Ishikawa (cell line): ENCODE data around the gene GALNTL6.

Experiments
- CEBPB ChIP-seq: IDR thresholded peaks from 2 replicates; pipeline ENCODE4 v1.6.1; 2012
- EP300 ChIP-seq: IDR thresholded peaks from 2 replicates; pipeline ENCODE4 v1.6.1; 2012; ENCODE audit warnings: borderline replicate concordance
- NFIC ChIP-seq: IDR thresholded peaks from 2 replicates; pipeline ENCODE4 v1.6.1; 2012
- RAD21 ChIP-seq: IDR thresholded peaks from 2 replicates; pipeline ENCODE4 v1.6.1; 2012; ENCODE audit warnings: low read depth
- TAF1 ChIP-seq: IDR thresholded peaks from 2 replicates; pipeline ENCODE4 v1.6.1; 2012; ENCODE audit warnings: low read depth, mild to moderate bottlenecking
- TEAD4 ChIP-seq: IDR thresholded peaks from 2 replicates; pipeline ENCODE4 v1.6.1; 2012
- TF ChIP-seq, protein P1 (sequence below): IDR thresholded peaks from 2 replicates; pipeline ENCODE4 v1.6.1; 2012
- TF ChIP-seq, protein P2 (sequence below): IDR thresholded peaks from 2 replicates; pipeline ENCODE4 v1.6.1; 2012; ENCODE audit warnings: low read depth, mild to moderate bottlenecking
- TF ChIP-seq, protein P3 (sequence below): IDR thresholded peaks from 2 replicates; pipeline ENCODE4 v1.6.1; 2012

DNA sequence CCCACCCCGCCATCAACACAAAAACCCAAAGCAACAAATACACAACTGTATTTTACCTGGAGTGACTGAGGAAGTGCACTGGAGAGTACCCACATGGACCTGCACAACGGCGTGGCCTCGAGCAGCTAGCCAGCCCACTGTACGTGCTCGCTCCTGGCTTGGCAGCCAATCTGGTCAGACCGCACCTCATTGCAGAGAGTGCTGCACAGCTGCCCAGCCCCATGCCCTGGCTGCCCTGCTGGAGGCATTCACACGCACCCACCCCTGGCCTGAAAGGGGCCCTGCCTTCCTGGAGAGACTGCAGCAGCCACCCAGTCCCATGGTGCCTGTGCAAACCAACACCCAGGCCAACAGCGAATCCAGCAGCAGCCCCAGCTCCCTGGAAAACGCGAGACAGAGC lies 116.3 kb downstream of the GALNTL6 start:
- TF ChIP-seq TAF1 (no peak), EP300 (no peak), TEAD4 (no peak), NFIC (no peak), RAD21 (no peak), CEBPB (no peak)
- TF ChIP-seq, protein P1, sequence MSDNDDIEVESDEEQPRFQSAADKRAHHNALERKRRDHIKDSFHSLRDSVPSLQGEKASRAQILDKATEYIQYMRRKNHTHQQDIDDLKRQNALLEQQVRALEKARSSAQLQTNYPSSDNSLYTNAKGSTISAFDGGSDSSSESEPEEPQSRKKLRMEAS, result no peak
- TF ChIP-seq, protein P2, sequence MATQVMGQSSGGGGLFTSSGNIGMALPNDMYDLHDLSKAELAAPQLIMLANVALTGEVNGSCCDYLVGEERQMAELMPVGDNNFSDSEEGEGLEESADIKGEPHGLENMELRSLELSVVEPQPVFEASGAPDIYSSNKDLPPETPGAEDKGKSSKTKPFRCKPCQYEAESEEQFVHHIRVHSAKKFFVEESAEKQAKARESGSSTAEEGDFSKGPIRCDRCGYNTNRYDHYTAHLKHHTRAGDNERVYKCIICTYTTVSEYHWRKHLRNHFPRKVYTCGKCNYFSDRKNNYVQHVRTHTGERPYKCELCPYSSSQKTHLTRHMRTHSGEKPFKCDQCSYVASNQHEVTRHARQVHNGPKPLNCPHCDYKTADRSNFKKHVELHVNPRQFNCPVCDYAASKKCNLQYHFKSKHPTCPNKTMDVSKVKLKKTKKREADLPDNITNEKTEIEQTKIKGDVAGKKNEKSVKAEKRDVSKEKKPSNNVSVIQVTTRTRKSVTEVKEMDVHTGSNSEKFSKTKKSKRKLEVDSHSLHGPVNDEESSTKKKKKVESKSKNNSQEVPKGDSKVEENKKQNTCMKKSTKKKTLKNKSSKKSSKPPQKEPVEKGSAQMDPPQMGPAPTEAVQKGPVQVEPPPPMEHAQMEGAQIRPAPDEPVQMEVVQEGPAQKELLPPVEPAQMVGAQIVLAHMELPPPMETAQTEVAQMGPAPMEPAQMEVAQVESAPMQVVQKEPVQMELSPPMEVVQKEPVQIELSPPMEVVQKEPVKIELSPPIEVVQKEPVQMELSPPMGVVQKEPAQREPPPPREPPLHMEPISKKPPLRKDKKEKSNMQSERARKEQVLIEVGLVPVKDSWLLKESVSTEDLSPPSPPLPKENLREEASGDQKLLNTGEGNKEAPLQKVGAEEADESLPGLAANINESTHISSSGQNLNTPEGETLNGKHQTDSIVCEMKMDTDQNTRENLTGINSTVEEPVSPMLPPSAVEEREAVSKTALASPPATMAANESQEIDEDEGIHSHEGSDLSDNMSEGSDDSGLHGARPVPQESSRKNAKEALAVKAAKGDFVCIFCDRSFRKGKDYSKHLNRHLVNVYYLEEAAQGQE, result no peak
- TF ChIP-seq, protein P3, sequence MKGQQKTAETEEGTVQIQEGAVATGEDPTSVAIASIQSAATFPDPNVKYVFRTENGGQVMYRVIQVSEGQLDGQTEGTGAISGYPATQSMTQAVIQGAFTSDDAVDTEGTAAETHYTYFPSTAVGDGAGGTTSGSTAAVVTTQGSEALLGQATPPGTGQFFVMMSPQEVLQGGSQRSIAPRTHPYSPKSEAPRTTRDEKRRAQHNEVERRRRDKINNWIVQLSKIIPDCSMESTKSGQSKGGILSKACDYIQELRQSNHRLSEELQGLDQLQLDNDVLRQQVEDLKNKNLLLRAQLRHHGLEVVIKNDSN, result no peak
